ENCODE data around the gene SLC7A9. TPM values are rescaled to one million over a fixed set of nuclear protein-coding genes. Genes with fewer than 3 reads are reported as not detected.

The SLC7A9 gene
- total and polyA plus RNA-seq, 2 of the 13 experiments (the other 11 are each of a cell fraction or from before 2014, with no cell fraction given), result 4.7 to 8.3 TPM

DNA sequence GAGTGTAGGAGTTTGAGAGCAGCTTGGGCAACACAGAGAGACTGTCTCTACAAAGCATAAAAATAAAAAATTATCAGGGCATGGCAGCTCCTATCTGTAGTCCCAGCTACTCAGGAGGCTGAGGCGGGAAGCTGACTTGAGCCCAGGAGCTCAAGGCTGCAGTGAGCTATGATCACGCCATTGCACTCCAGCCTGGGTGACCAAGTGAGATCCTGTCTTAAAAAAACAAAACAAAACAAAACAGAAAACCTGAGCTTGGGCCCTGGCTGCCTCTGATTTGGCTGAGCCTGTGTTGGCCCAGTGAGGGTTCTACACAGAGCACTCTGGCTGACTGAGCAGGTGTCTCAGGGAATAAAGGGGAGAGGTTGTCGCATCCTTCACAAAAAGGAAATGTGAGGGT is 8.0 kb downstream of the SLC7A9 start:
- in situ Hi-C loops (cut with HindIII; ENCODE audit: extremely low pct_ligation_motif_present, low pct_unique_long_range_greater_than_20kb) (no loop called here), intact Hi-C loops (cut with micrococcal nuclease; ENCODE audit: unreplicated experiment) (no loop called here)
- H3K4me3 ChIP-seq (replicated peaks in 1 of 3; ENCODE audit: insufficient read depth in 1 of 3, low read depth in 2 of 3, low read length in 3 of 3), result no peak overlapping the region
- no peak overlapping the region for H3K4me2 ChIP-seq (ENCODE audit: low read depth, low read length)
- FAIRE-seq (no peak), ATAC-seq (no peak), DNase-seq (ENCODE audit: low spot score) (no peak)
- POLR2A ChIA-PET, result no interaction called here
- H3K4me1 ChIP-seq (ENCODE audit: insufficient read depth, low read length), result no peaks in the 10 kb centered on the region
- CTCF ChIA-PET (ENCODE audit: low intra/inter-chr PET ratio, low total read pairs), result no interaction called here
- TF ChIP-seq, protein P1, sequence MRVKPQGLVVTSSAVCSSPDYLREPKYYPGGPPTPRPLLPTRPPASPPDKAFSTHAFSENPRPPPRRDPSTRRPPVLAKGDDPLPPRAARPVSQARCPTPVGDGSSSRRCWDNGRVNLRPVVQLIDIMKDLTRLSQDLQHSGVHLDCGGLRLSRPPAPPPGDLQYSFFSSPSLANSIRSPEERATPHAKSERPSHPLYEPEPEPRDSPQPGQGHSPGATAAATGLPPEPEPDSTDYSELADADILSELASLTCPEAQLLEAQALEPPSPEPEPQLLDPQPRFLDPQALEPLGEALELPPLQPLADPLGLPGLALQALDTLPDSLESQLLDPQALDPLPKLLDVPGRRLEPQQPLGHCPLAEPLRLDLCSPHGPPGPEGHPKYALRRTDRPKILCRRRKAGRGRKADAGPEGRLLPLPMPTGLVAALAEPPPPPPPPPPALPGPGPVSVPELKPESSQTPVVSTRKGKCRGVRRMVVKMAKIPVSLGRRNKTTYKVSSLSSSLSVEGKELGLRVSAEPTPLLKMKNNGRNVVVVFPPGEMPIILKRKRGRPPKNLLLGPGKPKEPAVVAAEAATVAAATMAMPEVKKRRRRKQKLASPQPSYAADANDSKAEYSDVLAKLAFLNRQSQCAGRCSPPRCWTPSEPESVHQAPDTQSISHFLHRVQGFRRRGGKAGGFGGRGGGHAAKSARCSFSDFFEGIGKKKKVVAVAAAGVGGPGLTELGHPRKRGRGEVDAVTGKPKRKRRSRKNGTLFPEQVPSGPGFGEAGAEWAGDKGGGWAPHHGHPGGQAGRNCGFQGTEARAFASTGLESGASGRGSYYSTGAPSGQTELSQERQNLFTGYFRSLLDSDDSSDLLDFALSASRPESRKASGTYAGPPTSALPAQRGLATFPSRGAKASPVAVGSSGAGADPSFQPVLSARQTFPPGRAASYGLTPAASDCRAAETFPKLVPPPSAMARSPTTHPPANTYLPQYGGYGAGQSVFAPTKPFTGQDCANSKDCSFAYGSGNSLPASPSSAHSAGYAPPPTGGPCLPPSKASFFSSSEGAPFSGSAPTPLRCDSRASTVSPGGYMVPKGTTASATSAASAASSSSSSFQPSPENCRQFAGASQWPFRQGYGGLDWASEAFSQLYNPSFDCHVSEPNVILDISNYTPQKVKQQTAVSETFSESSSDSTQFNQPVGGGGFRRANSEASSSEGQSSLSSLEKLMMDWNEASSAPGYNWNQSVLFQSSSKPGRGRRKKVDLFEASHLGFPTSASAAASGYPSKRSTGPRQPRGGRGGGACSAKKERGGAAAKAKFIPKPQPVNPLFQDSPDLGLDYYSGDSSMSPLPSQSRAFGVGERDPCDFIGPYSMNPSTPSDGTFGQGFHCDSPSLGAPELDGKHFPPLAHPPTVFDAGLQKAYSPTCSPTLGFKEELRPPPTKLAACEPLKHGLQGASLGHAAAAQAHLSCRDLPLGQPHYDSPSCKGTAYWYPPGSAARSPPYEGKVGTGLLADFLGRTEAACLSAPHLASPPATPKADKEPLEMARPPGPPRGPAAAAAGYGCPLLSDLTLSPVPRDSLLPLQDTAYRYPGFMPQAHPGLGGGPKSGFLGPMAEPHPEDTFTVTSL (CRISPR knock-in tag; IDR thresholded peaks at IDR 0.05; ENCODE audit: borderline replicate concordance), result no peak
- TF ChIP-seq, protein P2, sequence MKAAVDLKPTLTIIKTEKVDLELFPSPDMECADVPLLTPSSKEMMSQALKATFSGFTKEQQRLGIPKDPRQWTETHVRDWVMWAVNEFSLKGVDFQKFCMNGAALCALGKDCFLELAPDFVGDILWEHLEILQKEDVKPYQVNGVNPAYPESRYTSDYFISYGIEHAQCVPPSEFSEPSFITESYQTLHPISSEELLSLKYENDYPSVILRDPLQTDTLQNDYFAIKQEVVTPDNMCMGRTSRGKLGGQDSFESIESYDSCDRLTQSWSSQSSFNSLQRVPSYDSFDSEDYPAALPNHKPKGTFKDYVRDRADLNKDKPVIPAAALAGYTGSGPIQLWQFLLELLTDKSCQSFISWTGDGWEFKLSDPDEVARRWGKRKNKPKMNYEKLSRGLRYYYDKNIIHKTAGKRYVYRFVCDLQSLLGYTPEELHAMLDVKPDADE (CRISPR knock-in tag; IDR thresholded peaks at IDR 0.05), result no peak
- no peak for TF ChIP-seq NR1H2 (CRISPR knock-in tag; IDR thresholded peaks at IDR 0.05; ENCODE audit: borderline replicate concordance, low read depth)
- TF ChIP-seq KLF15 (CRISPR knock-in tag; IDR thresholded peaks at IDR 0.05; ENCODE audit: borderline replicate concordance), result no peak
- no peak for TF ChIP-seq ZNF562 (CRISPR knock-in tag; IDR thresholded peaks at IDR 0.05; ENCODE audit: borderline replicate concordance)
- no peak for TF ChIP-seq ZNF253 (CRISPR knock-in tag; IDR thresholded peaks at IDR 0.05; ENCODE audit: borderline replicate concordance)
- no peak for TF ChIP-seq STAG1 (CRISPR knock-in tag; IDR thresholded peaks at IDR 0.05)
- TF ChIP-seq PAF1 (CRISPR knock-in tag; IDR thresholded peaks at IDR 0.05), result no peak
- no peak for TF ChIP-seq ZSCAN9 (CRISPR knock-in tag; IDR thresholded peaks at IDR 0.05; ENCODE audit: borderline replicate concordance)
- peaks cover 3 to 10% of the 10 kb centered on the region in 2 experiments for H3K36me3 ChIP-seq (replicated peaks in 1 of 2; ENCODE audit: control insufficient read depth in 1 of 2, insufficient read depth in 2 of 2, low read length in 2 of 2)
- WGBS (ENCODE audit: low lambda C conversion rate), result 96% methylated on average over 3 of the region's 3 CpGs
- H4K20me1 ChIP-seq (ENCODE audit: insufficient read depth, low read length), result no peaks in the 10 kb centered on the region
- BruUV-seq (replicated peaks), result no TSS peak
- H3K79me2 ChIP-seq (ENCODE audit: insufficient read depth, low read length), result no peaks in the 10 kb centered on the region
- H2AFZ ChIP-seq (ENCODE audit: low read length), result no peak overlapping the region
- no peak overlapping the region for H3K27ac ChIP-seq (ENCODE audit: extremely low read length, insufficient read depth, low read length)
- H3K9me3 ChIP-seq (ENCODE audit: low read length), result no peaks in the 10 kb centered on the region
- H3K9ac ChIP-seq (ENCODE audit: insufficient read depth, low read depth, low read length), result no peak overlapping the region
- H3K27me3 ChIP-seq (ENCODE audit: control insufficient read depth in 1 of 2, insufficient read depth in 2 of 2, low read length in 2 of 2), result no peaks in the 10 kb centered on the region
